K562 (cell line): ENCODE measurements around the gene CSNK1G1. TPM values are rescaled to one million over a fixed set of nuclear protein-coding genes. Genes with fewer than 3 reads are reported as not detected.
A peak's percentile ranks its signal among the peaks of the same experiment; 100 is the strongest.

ENCODE experiments used
- NCOA4 ChIP-seq: fragments of 450-650 bp; IDR thresholded peaks from 2 replicates; pipeline ENCODE4 v1.6.1; 2018; ENCODE audit warnings: mild to moderate bottlenecking; ENCODE audit not compliant: partially characterized antibody
- POLR2AphosphoS5 ChIP-seq: IDR thresholded peaks from 2 replicates; pipeline ENCODE4 v1.6.1; 2011; ENCODE audit warnings: mild to moderate bottlenecking, low read depth, low read length, moderate library complexity; ENCODE audit not compliant: control insufficient read depth, insufficient read depth
- ZC3H8 ChIP-seq: fragments of 450-650 bp; IDR thresholded peaks from 2 replicates; pipeline ENCODE4 v1.6.1; 2017
- polyA plus RNA-seq, 8 experiments: library from polyadenylated mRNA; depleted of rRNA in 4 of 8; stranded (reverse) in 5 of 8; unstranded in 3 of 8; fragments of >200 nt; fragmentation: Nextera tagmentation in 2 of 8; fragmentation: Illumina TruSeq in 1 of 8; extraction: Ambion mirVana in 2 of 8; extraction: Trizol in 1 of 8; gene quantifications; 2 replicates each; pipeline versions ENCODE4 v1.2.1 to v1.2.3, GENCODE V29; 2011 to 2014; ENCODE audit warnings: inconsistent platforms in 1 of 8, missing spikeins in 1 of 8
- total RNA-seq, 7 experiments: library from RNA; depleted of rRNA in 6 of 7; stranded (reverse); fragments of >200 nt in 6 of 7; fragmentation: Illumina TruSeq in 2 of 7; extraction: Trizol in 2 of 7; gene quantifications; 2 replicates each; pipeline versions ENCODE4 v1.2.1 to v1.2.3, GENCODE V29; 2011 to 2021; ENCODE audit warnings: low replicate concordance in 1 of 7
- TF ChIP-seq, protein P1 (sequence below), 2 experiments: fragments of 450-650 bp; IDR thresholded peaks; 2 replicates each; pipeline ENCODE4 v1.6.1; 2016; ENCODE audit warnings: mild to moderate bottlenecking in 2 of 2, borderline replicate concordance in 1 of 2, low read depth in 1 of 2, moderate library complexity in 1 of 2
- TF ChIP-seq, protein P2 (sequence below): fragments of 250-450 bp; sonication (Bioruptor Pico); IDR thresholded peaks from 2 replicates; pipeline ENCODE4 v1.8.0; 2021; ENCODE audit warnings: mild to moderate bottlenecking, moderate library complexity
- TF ChIP-seq, protein P3 (sequence below): sonication (generic); formaldehyde crosslinking; IDR thresholded peaks from 2 replicates; pipeline ENCODE4 v1.8.1; 2023; ENCODE audit warnings: mild to moderate bottlenecking, missing genetic modification reagents
- TF ChIP-seq, protein P4 (sequence below): sonication (generic); formaldehyde crosslinking; IDR thresholded peaks from 2 replicates; pipeline ENCODE4 v1.8.0; 2022; ENCODE audit warnings: mild to moderate bottlenecking, missing genetic modification reagents

The CSNK1G1 gene
- total and polyA plus RNA-seq, 9 of the 15 experiments (the other 6 are each of a cell fraction or from before 2014, with no cell fraction given), result 4.5 to 18.5 (median 9.5) TPM

DNA sequence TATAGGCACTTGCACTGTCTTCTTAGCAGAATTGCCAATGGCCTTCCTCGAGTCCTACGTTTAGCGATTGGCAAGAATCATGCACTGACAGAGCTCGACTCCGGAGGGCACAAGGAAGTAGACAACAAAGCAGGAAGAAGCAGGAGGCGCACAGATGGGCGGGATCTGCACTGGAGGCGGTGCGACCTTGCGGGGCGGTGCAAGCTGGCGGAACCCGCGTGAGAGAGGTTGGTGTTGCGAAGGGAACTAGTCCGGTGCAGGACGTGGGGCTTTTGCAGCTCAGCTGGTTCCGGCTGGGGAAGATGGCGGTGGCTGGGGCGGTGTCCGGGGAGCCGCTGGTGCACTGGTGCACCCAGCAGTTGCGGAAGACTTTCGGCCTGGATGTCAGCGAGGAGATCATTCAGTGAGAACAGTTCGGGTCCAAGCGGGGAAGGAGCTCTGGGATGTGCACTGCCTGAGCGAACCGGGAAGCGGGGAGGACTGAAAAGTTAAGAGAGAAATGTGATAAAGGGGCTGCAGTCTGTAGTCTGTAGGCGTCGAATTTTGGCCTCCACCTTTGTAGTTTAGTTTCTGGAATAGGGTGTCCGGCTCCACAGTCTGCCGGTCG, 31.7 kb upstream of the CSNK1G1 start, which contains the start of gene TRIP4 (continued):
- TF ChIP-seq, protein P1, sequence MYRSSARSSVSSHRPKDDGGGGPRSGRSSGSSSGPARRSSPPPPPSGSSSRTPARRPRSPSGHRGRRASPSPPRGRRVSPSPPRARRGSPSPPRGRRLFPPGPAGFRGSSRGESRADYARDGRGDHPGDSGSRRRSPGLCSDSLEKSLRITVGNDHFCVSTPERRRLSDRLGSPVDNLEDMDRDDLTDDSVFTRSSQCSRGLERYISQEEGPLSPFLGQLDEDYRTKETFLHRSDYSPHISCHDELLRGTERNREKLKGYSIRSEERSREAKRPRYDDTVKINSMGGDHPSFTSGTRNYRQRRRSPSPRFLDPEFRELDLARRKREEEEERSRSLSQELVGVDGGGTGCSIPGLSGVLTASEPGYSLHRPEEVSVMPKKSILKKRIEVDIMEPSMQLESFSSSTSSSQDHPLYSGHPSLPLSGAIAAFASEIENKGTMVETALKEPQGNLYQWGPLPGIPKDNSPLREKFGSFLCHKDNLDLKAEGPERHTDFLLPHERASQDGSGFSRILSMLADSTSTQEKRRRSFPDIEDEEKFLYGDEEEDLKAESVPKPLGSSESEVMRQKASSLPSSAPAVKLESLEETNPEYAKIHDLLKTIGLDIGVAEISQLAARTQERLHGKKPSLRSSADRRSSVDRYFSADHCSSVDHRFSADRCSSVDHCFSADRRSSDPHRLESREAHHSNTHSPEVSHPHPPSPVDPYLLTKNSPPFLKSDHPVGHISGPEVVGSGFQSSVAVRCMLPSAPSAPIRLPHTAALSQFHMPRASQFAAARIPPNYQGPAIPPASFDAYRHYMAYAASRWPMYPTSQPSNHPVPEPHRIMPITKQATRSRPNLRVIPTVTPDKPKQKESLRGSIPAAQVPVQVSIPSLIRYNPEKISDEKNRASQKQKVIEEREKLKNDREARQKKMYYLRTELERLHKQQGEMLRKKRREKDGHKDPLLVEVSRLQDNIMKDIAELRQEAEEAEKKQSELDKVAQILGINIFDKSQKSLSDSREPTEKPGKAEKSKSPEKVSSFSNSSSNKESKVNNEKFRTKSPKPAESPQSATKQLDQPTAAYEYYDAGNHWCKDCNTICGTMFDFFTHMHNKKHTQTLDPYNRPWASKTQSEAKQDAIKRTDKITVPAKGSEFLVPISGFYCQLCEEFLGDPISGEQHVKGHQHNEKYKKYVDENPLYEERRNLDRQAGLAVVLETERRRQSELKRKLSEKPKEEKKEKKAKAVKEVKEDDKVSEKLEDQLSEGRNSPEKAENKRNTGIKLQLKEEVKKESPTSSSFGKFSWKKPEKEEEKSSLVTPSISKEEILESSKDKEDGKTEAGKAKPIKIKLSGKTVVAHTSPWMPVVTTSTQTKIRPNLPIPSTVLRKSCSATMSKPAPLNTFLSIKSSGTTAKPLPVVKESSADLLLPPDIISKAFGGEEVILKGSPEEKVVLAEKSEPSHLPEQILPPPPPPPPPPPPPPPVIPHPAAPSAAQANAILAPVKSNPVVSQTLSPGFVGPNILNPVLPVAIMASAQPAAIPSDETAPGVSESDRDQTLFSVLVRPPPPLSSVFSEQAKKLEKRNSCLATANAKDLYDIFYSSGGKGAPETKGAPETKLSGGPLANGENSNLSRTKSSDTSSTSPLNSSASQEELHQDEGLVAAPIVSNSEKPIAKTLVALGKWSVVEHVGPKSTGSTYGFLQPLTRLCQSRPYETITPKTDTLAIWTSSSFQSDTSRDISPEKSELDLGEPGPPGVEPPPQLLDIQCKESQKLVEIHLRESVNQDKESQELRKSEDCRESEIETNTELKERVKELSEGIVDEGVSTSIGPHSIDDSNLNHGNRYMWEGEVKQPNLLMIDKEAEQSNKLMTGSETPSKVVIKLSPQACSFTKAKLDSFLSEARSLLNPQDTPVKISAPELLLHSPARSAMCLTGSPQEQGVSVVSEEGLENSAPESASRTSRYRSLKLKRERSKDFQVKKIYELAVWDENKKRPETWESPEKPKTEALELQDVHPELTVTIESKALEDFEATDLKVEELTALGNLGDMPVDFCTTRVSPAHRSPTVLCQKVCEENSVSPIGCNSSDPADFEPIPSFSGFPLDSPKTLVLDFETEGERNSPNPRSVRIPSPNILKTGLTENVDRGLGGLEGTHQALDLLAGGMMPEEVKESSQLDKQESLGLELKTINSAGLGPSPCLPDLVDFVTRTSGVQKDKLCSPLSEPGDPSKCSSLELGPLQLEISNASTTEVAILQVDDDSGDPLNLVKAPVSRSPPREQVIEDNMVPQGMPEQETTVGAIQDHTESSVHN (IDR thresholded peaks at IDR 0.05; ENCODE audit: borderline replicate concordance in 1 of 2, low read depth in 1 of 2), result peak in 1 of 2 experiments; percentile 83; a peak in 2 of 4 replicates
- TF ChIP-seq, protein P2, sequence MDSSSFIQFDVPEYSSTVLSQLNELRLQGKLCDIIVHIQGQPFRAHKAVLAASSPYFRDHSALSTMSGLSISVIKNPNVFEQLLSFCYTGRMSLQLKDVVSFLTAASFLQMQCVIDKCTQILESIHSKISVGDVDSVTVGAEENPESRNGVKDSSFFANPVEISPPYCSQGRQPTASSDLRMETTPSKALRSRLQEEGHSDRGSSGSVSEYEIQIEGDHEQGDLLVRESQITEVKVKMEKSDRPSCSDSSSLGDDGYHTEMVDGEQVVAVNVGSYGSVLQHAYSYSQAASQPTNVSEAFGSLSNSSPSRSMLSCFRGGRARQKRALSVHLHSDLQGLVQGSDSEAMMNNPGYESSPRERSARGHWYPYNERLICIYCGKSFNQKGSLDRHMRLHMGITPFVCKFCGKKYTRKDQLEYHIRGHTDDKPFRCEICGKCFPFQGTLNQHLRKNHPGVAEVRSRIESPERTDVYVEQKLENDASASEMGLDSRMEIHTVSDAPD (CRISPR knock-in tag), result no peak
- peak; percentile 89 for TF ChIP-seq POLR2AphosphoS5
- no peak for TF ChIP-seq NCOA4
- TF ChIP-seq, protein P3, sequence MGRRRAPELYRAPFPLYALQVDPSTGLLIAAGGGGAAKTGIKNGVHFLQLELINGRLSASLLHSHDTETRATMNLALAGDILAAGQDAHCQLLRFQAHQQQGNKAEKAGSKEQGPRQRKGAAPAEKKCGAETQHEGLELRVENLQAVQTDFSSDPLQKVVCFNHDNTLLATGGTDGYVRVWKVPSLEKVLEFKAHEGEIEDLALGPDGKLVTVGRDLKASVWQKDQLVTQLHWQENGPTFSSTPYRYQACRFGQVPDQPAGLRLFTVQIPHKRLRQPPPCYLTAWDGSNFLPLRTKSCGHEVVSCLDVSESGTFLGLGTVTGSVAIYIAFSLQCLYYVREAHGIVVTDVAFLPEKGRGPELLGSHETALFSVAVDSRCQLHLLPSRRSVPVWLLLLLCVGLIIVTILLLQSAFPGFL, result no peak
- TF ChIP-seq, protein P4, sequence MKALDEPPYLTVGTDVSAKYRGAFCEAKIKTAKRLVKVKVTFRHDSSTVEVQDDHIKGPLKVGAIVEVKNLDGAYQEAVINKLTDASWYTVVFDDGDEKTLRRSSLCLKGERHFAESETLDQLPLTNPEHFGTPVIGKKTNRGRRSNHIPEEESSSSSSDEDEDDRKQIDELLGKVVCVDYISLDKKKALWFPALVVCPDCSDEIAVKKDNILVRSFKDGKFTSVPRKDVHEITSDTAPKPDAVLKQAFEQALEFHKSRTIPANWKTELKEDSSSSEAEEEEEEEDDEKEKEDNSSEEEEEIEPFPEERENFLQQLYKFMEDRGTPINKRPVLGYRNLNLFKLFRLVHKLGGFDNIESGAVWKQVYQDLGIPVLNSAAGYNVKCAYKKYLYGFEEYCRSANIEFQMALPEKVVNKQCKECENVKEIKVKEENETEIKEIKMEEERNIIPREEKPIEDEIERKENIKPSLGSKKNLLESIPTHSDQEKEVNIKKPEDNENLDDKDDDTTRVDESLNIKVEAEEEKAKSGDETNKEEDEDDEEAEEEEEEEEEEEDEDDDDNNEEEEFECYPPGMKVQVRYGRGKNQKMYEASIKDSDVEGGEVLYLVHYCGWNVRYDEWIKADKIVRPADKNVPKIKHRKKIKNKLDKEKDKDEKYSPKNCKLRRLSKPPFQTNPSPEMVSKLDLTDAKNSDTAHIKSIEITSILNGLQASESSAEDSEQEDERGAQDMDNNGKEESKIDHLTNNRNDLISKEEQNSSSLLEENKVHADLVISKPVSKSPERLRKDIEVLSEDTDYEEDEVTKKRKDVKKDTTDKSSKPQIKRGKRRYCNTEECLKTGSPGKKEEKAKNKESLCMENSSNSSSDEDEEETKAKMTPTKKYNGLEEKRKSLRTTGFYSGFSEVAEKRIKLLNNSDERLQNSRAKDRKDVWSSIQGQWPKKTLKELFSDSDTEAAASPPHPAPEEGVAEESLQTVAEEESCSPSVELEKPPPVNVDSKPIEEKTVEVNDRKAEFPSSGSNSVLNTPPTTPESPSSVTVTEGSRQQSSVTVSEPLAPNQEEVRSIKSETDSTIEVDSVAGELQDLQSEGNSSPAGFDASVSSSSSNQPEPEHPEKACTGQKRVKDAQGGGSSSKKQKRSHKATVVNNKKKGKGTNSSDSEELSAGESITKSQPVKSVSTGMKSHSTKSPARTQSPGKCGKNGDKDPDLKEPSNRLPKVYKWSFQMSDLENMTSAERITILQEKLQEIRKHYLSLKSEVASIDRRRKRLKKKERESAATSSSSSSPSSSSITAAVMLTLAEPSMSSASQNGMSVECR, result peak; percentile 100
- no peak for TF ChIP-seq ZC3H8
